Bone marrow (tissue), 2 donors: ENCODE data around the gene KRT20.
A peak's percentile ranks its signal among the peaks of the same experiment; 100 is the strongest.
"Not testable (repeated sequence)": the region's sequence is repeated elsewhere in the genome, so short reads cannot be mapped to it uniquely, and the experiment has no call there.

Source experiments
- DNase-seq, 2 donors: peaks; one replicate each; lab custom pipeline; 2025; lab: John Stamatoyannopoulos, UW

KRT20 gene

GRCh38 chr17:40884708-40885512 is at the start of gene KRT20:
Gene KRT20, minus strand, starts transcription at chr17:40885242. Its CDS starts 57 bp downstream, at chr17:40885185.
- no peak for DNase-seq

GRCh38 chr17:40932608-40933007 is 47.6 kb upstream of the KRT20 start:
- no peak for DNase-seq

GRCh38 chr17:40931311-40931710 is 46.3 kb upstream of the KRT20 start:
- no peak for DNase-seq

- no peak for DNase-seq
Measured at GRCh38 chr17:40926341-40926740, 41.3 kb upstream of the KRT20 start.

GRCh38 chr17:40922239-40922638 is 37.2 kb upstream of the KRT20 start:
- DNase-seq: no peak

- DNase-seq: no peak
Measured at GRCh38 chr17:40921026-40921425, 36.0 kb upstream of the KRT20 start.

- DNase-seq: not testable (repeated sequence)
Measured at GRCh38 chr17:40917116-40917515, 32.1 kb upstream of the KRT20 start.

GRCh38 chr17:40916366-40916765 is 31.3 kb upstream of the KRT20 start:
- DNase-seq: no peak

- no peak for DNase-seq
Measured at GRCh38 chr17:40915721-40916256, 30.7 kb upstream of the KRT20 start.

- no peak for DNase-seq
Measured at GRCh38 chr17:40915199-40915661, 30.2 kb upstream of the KRT20 start.

- DNase-seq: no peak
Measured at GRCh38 chr17:40914075-40914855, 29.2 kb upstream of the KRT20 start.

GRCh38 chr17:40912486-40913210 is 27.6 kb upstream of the KRT20 start:
- DNase-seq: no peak

GRCh38 chr17:40910441-40910841 is 25.4 kb upstream of the KRT20 start:
- no peak for DNase-seq

GRCh38 chr17:40909755-40910154 is 24.7 kb upstream of the KRT20 start:
- DNase-seq: no peak

GRCh38 chr17:40909351-40909750 is 24.3 kb upstream of the KRT20 start:
- DNase-seq: peak in 1 of 2 donors; percentile 72

GRCh38 chr17:40906613-40907012 is 21.6 kb upstream of the KRT20 start:
- DNase-seq: no peak

- DNase-seq: no peak
Measured at GRCh38 chr17:40905370-40905769, 20.3 kb upstream of the KRT20 start.

- DNase-seq: no peak
Measured at GRCh38 chr17:40903129-40903847, 18.2 kb upstream of the KRT20 start.

- DNase-seq: no peak
Measured at GRCh38 chr17:40902498-40902897, 17.5 kb upstream of the KRT20 start.

GRCh38 chr17:40901981-40902474 is 17.0 kb upstream of the KRT20 start:
- no peak for DNase-seq

GRCh38 chr17:40900809-40901356 is 15.8 kb upstream of the KRT20 start:
- DNase-seq: no peak
